BE2C (cell line): ENCODE results near the gene CBFA2T2.

Experiments
- DNase-seq: peaks from one replicate; pipeline ENCODE4 v3.0.0-alpha.2; 2020
- H3K27me3 ChIP-seq: fragments of 250-450 bp; sonication (Bioruptor Pico); 2 replicates; pipeline ENCODE4 v1.5.1; 2020; ENCODE audit warnings: mild to moderate bottlenecking
- H3K36me3 ChIP-seq: fragments of 250-450 bp; sonication (Bioruptor Pico); 2 replicates; pipeline ENCODE4 v1.5.1; 2020; ENCODE audit warnings: mild to moderate bottlenecking
- H3K4me1 ChIP-seq: fragments of 250-450 bp; sonication (Bioruptor Pico); 2 replicates; pipeline ENCODE4 v1.5.1; 2020
- H3K4me3 ChIP-seq: 2 replicates; pipeline ENCODE4 v1.5.1; 2011; ENCODE audit warnings: low read depth, low read length
- H3K9me3 ChIP-seq: fragments of 250-450 bp; sonication (Bioruptor Pico); 2 replicates; pipeline ENCODE4 v1.5.1; 2020
- TF ChIP-seq, protein P1 (sequence below): IDR thresholded peaks from 2 replicates; pipeline ENCODE4 v1.5.1; 2012; ENCODE audit warnings: mild to moderate bottlenecking, low read depth, low read length

The CBFA2T2 gene

DNA sequence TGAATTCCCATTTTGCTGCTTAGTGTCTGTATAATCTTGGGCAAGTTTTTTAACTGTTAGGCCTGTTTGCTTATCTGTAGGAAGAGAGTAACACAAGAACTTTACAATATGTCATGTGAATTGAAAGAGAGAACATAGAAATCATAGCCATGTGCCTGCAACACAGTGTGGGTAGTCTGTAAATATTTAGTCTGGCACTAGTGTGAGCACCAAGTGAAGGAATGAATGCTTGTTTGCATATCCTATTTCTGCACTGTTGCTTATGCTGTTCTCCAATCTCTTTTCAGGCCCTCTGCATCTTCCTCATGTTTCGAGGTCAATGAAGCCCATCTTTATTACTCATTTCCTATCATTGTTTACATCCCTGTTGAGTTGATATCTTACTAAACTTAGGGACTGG, 49.2 kb downstream of the CBFA2T2 start:
- TF ChIP-seq, protein P1, sequence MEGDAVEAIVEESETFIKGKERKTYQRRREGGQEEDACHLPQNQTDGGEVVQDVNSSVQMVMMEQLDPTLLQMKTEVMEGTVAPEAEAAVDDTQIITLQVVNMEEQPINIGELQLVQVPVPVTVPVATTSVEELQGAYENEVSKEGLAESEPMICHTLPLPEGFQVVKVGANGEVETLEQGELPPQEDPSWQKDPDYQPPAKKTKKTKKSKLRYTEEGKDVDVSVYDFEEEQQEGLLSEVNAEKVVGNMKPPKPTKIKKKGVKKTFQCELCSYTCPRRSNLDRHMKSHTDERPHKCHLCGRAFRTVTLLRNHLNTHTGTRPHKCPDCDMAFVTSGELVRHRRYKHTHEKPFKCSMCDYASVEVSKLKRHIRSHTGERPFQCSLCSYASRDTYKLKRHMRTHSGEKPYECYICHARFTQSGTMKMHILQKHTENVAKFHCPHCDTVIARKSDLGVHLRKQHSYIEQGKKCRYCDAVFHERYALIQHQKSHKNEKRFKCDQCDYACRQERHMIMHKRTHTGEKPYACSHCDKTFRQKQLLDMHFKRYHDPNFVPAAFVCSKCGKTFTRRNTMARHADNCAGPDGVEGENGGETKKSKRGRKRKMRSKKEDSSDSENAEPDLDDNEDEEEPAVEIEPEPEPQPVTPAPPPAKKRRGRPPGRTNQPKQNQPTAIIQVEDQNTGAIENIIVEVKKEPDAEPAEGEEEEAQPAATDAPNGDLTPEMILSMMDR, result no peak
- no peak overlapping the region for H3K4me3 ChIP-seq
- H3K36me3 ChIP-seq, result no peaks in the 10 kb centered on the region
- H3K27me3 ChIP-seq, result no peaks in the 10 kb centered on the region
- 0 out of 2 replicates have a peak, but pooled peaks cover 2% of the 10 kb centered on the region for H3K9me3 ChIP-seq
- DNase-seq, result no peak
- peaks cover 13% of the 10 kb centered on the region for H3K4me1 ChIP-seq

DNA sequence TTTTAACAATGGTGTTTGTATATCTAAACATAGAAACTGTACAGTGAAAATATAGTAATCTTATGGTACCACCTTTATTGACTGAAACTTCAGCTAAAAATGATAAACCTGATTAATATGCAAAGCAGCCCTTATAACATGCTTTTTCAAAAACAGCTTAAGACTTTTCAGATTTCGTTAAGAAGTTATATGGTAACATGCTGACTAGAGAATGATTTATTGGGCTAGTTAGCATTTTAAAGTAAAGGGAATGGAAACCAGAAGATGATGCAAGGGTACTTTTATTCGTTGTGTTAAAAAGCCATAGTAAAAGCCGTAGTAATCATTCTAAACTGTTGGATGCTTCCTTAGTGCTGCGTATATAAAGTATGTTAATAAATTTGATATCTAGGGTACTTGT, 50.5 kb downstream of the CBFA2T2 start:
- no peak for DNase-seq
- Histone ChIP-seq H3K4me1 (peaks cover 15% of the 10 kb centered on the region), H3K27me3 (no peaks in the 10 kb centered on the region), H3K9me3 (0 out of 2 replicates have a peak, but pooled peaks cover 2% of the 10 kb centered on the region), H3K4me3 (no peak overlapping the region), H3K36me3 (no peaks in the 10 kb centered on the region)
- TF ChIP-seq, protein P1, result no peak

DNA sequence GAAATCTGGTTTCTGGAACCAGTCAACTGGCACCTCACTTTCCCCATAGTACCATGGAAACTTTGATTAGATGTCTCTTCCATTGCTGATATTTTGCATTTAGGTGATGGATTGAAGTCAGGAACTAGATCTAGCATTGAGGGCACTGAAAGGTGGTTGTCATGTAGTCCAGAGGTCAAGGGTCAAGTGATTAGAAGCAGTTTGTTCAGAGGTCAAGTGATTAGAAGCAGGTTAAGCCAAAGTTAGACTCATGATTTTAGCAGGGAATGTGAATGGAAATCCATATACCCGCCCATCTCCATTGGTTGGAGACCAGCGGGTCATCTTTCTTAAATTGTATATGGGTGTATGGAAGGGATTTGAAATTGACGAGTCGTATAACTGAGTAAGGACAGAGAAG, 51.2 kb downstream of the CBFA2T2 start:
- Histone ChIP-seq H3K27me3 (no peaks in the 10 kb centered on the region), H3K9me3 (0 out of 2 replicates have a peak, but pooled peaks cover 2% of the 10 kb centered on the region), H3K4me3 (no peak overlapping the region), H3K4me1 (peaks cover 15% of the 10 kb centered on the region), H3K36me3 (no peaks in the 10 kb centered on the region)
- DNase-seq, result no peak
- TF ChIP-seq, protein P1, result no peak

DNA sequence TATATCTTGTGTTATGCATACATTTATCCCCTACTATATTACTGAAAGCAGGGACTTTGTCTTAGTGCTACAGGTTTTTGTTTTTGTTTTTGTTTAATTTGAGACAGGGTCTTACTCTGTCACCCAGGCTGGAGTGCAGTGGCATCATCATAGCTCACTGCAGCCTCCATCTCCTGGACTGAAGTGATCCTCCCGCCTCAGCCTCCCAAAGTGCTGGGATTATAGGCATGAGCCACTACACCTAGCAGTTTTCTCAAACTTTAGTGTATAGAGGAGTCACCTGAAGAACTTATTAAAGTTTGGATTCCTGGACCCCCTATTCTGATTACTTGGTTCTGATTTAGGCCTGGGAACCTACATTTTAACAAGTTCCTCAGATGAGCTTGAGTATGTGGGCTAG, 51.9 kb downstream of the CBFA2T2 start:
- TF ChIP-seq, protein P1, result no peak
- Histone ChIP-seq H3K9me3 (0 out of 2 replicates have a peak, but pooled peaks cover 2% of the 10 kb centered on the region), H3K4me1 (peaks cover 15% of the 10 kb centered on the region), H3K36me3 (no peaks in the 10 kb centered on the region), H3K27me3 (no peaks in the 10 kb centered on the region), H3K4me3 (no peak overlapping the region)
- DNase-seq, result no peak

DNA sequence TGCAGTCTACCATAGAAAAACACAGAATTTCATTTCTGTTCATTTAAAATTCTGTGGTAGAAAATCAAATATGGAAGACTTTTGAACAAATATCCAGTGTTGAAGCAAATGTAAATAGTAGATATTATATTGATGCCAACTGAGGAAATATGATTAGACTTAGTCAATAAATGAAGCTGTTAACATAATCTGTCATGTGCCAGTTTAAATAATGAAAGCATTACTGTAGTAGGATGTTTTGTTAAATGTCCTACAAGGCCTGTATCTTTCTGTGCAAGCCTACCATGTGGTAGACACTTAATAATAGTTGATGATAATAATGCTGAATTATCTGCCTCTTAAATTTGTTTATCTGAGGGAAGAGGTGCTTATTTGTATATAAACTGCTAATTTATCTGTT, 55.9 kb downstream of the CBFA2T2 start:
- no peak for DNase-seq
- no peaks in the 10 kb centered on the region for H3K36me3 ChIP-seq

DNA sequence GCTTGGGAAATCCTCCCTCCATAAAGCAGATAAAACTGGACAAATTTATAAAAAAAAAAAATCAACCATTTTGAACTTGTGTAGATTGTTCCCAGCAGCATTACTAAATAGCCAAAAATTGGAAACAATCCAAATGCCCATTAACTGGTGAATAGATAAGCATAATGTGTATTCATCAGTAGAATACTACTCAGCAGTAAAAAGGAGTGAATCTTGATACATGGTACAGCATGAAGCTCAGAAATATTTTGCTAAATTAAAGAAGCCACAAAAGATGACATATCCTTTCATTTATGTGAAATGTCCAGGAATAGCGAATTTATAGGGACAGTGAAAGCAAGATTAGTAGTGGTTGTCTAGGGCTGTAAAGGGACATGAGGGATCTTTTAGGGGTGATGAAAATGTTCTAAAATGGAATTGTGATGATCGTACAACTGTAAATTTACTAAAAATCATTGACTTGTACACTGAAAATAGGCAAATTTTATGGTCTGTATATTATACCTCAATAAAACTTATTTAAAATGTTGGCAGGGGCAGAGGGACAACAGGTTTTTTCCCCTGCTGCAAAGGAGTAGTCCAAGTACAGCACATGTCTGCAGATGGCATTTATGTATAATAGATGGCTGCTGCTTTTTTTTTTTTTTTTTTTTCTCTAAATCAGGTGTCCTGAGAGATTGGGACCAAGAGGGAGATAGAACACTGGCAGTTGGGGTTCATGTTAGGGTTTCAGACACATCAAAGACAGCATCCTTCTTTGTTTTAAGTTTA, 59.5 kb downstream of the CBFA2T2 start:
- DNase-seq, result no peak
- Histone ChIP-seq H3K4me3 (no peak overlapping the region), H3K36me3 (no peaks in the 10 kb centered on the region), H3K9me3 (no peaks in the 10 kb centered on the region), H3K4me1 (peaks cover 7% of the 10 kb centered on the region), H3K27me3 (no peaks in the 10 kb centered on the region)
- TF ChIP-seq, protein P1, result no peak

More for the DNA sequence above, 55.9 kb downstream of the CBFA2T2 start:
- Histone ChIP-seq H3K9me3 (no peaks in the 10 kb centered on the region), H3K4me1 (peaks cover 11% of the 10 kb centered on the region), H3K4me3 (no peak overlapping the region), H3K27me3 (no peaks in the 10 kb centered on the region)
- TF ChIP-seq, protein P1, result no peak
